Stimulated activated effector memory CD8-positive, alpha-beta T cell treated with anti-CD3 and anti-CD28 coated beads, Interleukin-12 subunit alpha, Interleukin-12 subunit beta, amount 100 ng/mL, for 72 hours (primary cell): ENCODE measurements around the gene HDAC4.

ENCODE experiments used
- ATAC-seq: fragments of 150-1000 bp; cut with Tn5 transposase; 2 replicates; pipeline ENCODE4 v1.10.0; 2021
- DNase-seq, 2 donors: peaks; one replicate each; pipeline ENCODE4 v3.0.0; 2021 to 2022; ENCODE audit warnings: low spot score in 2 of 2
- H3K27ac Mint-ChIP-seq: one replicate; pipeline ENCODE4 v1.8.0; 2022; ENCODE audit warnings: mild to moderate bottlenecking, mixed read lengths
- H3K36me3 Mint-ChIP-seq: one replicate; pipeline ENCODE4 v1.8.0; 2022; ENCODE audit warnings: mild to moderate bottlenecking, mixed read lengths
- H3K4me1 Mint-ChIP-seq: one replicate; pipeline ENCODE4 v1.8.0; 2022; ENCODE audit warnings: mixed read lengths
- H3K4me3 Mint-ChIP-seq: one replicate; pipeline ENCODE4 v1.8.0; 2022; ENCODE audit warnings: mild to moderate bottlenecking, mixed read lengths
- H3K9me3 Mint-ChIP-seq: one replicate; pipeline ENCODE4 v1.8.0; 2022; ENCODE audit warnings: mixed read lengths

HDAC4 gene

DNA sequence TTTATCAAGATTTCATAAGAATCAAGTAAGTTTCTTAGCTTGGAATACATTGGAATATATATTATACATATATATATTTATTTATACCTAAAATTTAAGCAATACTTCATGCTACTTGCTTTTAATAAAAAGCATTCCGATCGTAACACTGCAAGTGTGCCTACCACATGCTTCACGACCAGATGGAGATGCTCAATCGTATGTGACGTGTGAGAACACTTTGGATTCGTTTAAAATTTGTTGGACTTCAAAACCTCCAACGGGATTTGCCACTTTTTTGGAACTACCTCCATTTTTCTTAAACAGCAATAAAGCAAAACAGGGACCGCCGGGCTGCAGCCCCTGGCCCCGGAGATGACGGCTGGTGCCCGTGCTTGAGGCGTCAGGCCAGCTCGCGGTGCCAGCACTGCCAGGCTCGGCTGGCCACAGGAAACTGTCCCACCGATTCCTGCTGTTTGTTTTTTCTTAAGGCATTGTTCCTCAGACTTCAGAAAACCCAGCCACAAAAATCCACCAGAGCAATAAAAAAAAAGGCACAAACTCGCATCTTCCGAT lies 348.9 kb downstream of the HDAC4 start:
- no peak for DNase-seq
- no peak overlapping the region for H3K27ac Mint-ChIP-seq
- no peaks in the 10 kb centered on the region for H3K9me3 Mint-ChIP-seq
- H3K4me1 Mint-ChIP-seq = peaks cover 6% of the 10 kb centered on the region
- ATAC-seq = no peak
- no peak overlapping the region for H3K4me3 Mint-ChIP-seq
- peaks cover 36% of the 10 kb centered on the region for H3K36me3 Mint-ChIP-seq

GRCh38 chr2:239050252-239050649 lies 350.6 kb downstream of the HDAC4 start:
- H3K4me1 Mint-ChIP-seq = no peaks in the 10 kb centered on the region
- no peak overlapping the region for H3K27ac Mint-ChIP-seq
- no peak for ATAC-seq
- no peaks in the 10 kb centered on the region for H3K9me3 Mint-ChIP-seq
- no peak for DNase-seq
- no peak overlapping the region for H3K4me3 Mint-ChIP-seq
- peaks cover 34% of the 10 kb centered on the region for H3K36me3 Mint-ChIP-seq

DNA sequence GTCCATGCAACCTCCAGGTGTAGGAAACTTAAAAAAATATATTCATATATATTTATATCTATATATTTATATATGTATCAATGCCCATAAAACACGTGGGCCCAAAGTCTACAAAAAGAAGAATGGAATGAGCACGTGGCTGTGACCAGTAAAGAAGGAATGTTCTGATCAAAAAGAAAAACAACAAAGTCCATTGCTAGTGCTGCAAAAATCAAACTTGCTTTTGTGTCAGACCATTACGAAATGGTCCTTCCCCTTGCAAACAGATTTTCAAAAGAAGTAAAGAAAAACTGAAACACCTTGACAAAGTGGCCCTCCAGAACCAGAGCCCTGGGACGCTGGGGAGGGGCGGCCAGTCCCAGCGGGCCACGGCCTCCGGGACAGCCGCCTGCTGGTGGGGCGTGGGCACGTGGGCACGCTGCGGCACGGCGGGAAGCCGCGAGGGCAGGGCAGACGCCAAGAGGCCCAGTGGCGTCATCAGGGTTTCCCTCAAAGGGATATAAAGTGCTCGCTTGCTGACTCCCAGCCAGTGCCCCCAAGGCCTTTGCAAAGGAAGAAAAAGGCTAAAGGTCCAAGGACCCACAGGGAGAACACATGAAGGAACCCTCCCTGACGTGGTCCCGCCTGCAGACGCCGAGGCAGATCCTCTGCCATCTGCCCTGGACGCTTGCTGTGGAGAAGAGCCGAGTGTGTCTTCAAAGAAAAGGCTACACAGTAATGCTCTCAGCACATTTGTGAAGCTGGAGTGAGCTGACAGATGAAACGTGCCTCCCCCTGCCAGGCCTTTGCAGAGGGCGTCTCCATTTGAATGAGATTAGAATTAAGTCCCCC lies 351.2 kb downstream of the HDAC4 start:
- no peaks in the 10 kb centered on the region for H3K4me1 Mint-ChIP-seq
- no peak overlapping the region for H3K27ac Mint-ChIP-seq
- H3K4me3 Mint-ChIP-seq = no peak overlapping the region
- no peak for ATAC-seq
- H3K9me3 Mint-ChIP-seq = no peaks in the 10 kb centered on the region
- DNase-seq = no peak
- H3K36me3 Mint-ChIP-seq = peaks cover 28% of the 10 kb centered on the region

DNA sequence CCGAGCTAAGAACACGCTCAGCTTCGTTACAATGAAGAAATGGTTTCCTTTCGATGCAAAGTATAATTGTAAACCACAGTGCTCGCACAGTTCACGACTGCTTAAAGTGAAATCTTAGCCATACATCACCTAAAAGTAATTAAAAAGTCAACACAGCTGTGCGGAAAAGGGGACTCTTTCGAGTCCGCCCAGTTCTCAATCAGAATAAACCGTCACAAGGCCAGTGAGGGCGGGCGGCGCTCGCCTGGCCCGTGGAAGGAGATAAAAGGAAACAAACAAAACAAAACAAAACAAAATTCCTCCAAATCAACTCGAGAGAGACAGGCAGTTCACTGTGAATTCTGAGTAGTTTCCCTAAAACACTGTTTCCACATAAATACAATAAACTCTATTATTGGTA lies 352.1 kb downstream of the HDAC4 start:
- DNase-seq (no peak), ATAC-seq (no peak)
- no peaks in the 10 kb centered on the region for H3K9me3 Mint-ChIP-seq
- H3K27ac Mint-ChIP-seq = no peak overlapping the region
- H3K36me3 Mint-ChIP-seq = peaks cover 19% of the 10 kb centered on the region
- H3K4me1 Mint-ChIP-seq = no peaks in the 10 kb centered on the region
- H3K4me3 Mint-ChIP-seq = no peak overlapping the region

- H3K4me3 Mint-ChIP-seq = no peak overlapping the region
- H3K27ac Mint-ChIP-seq = no peak overlapping the region
- ATAC-seq (no peak), DNase-seq (no peak)
- H3K9me3 Mint-ChIP-seq = no peaks in the 10 kb centered on the region
- no peaks in the 10 kb centered on the region for H3K4me1 Mint-ChIP-seq
- peaks cover 10% of the 10 kb centered on the region for H3K36me3 Mint-ChIP-seq
Observed at GRCh38 chr2:239047861-239048260, 353.0 kb downstream of the HDAC4 start.

DNA sequence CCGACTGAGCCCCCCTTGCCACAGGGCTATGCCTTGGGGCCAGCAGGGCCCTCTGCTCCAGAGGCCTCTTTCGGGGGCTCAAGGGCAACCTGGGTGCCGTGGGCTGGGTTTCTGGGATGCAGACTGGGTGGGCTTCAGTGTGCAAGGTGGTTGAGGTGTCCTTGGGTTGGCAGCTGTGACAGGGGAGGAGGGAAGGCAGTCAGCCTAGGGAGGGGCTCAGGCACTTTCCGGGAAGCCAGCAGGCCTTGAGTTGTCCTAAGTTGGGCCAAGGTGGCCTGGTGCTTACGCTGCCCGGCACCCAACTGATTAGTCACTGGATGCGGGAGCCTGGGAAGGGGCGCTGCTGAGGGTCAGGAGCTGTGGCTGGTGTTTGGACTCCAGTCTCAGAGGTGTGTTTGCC lies 353.4 kb downstream of the HDAC4 start:
- peaks cover 6% of the 10 kb centered on the region for H3K36me3 Mint-ChIP-seq
- H3K27ac Mint-ChIP-seq = no peak overlapping the region
- no peaks in the 10 kb centered on the region for H3K4me1 Mint-ChIP-seq
- no peak for DNase-seq
- no peak overlapping the region for H3K4me3 Mint-ChIP-seq
- ATAC-seq = peak; percentile 28
- H3K9me3 Mint-ChIP-seq = no peaks in the 10 kb centered on the region

- no peak overlapping the region for H3K4me3 Mint-ChIP-seq
- no peaks in the 10 kb centered on the region for H3K36me3 Mint-ChIP-seq
- H3K9me3 Mint-ChIP-seq = no peaks in the 10 kb centered on the region
- ATAC-seq = no peak
- no peak overlapping the region for H3K27ac Mint-ChIP-seq
- no peak for DNase-seq
- no peaks in the 10 kb centered on the region for H3K4me1 Mint-ChIP-seq
Observed at GRCh38 chr2:239046822-239047221, 354.0 kb downstream of the HDAC4 start.

DNA sequence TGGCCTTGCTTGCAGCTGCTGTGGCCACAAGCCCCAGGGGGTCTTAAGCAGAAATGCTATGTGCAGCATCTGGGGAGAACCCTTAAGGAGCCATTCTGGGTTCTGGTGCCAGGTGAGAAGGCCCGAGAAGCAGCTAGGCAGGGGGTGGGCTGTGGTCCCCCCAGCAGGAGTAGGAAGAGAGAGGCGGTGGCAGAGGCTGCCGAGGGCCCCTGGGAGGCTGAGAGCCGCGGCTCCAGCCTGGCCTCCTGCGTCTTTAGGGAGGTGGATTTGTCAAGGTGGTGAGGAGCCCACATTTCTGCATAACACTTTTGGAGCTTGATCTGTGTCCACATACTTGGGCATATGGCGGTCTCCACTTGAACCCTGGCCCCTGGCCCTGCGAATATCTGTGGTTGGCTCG lies 356.5 kb downstream of the HDAC4 start:
- no peaks in the 10 kb centered on the region for H3K9me3 Mint-ChIP-seq
- H3K36me3 Mint-ChIP-seq = no peaks in the 10 kb centered on the region
- H3K27ac Mint-ChIP-seq = peak overlapping the region; percentile 43
- H3K4me3 Mint-ChIP-seq = no peak overlapping the region
- H3K4me1 Mint-ChIP-seq = no peaks in the 10 kb centered on the region
- DNase-seq (no peak), ATAC-seq (no peak)

DNA sequence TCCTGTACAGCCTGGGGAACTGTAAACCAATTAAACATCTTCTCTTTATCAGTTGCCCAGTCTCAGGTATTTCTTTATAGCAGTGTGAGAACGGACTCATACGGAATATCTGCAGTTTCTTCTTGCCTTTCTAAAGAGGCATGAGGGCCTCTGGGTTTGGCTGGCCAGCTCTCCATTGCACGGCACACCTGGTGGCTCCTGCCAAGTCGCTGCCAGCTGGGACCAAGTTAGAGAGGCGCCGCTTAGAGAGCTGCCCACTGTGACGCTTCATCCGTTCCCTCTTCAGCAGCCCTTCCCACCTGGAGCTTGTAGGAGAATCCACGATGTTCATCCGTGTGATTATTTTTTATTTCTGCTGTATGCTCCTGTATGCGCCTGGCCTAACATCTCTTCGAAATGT lies 357.5 kb downstream of the HDAC4 start:
- Mint-ChIP-seq H3K4me3 (no peak overlapping the region), H3K27ac (peak overlapping the region; percentile 43), H3K9me3 (no peaks in the 10 kb centered on the region), H3K4me1 (no peaks in the 10 kb centered on the region), H3K36me3 (no peaks in the 10 kb centered on the region)
- DNase-seq (no peak), ATAC-seq (no peak)

GRCh38 chr2:239042551-239043320 lies 358.1 kb downstream of the HDAC4 start:
- no peaks in the 10 kb centered on the region for H3K4me1 Mint-ChIP-seq
- H3K36me3 Mint-ChIP-seq = no peaks in the 10 kb centered on the region
- no peak overlapping the region for H3K4me3 Mint-ChIP-seq
- H3K9me3 Mint-ChIP-seq = no peaks in the 10 kb centered on the region
- peak overlapping the region; percentile 43 for H3K27ac Mint-ChIP-seq
- DNase-seq = no peak
- ATAC-seq = no peak

DNA sequence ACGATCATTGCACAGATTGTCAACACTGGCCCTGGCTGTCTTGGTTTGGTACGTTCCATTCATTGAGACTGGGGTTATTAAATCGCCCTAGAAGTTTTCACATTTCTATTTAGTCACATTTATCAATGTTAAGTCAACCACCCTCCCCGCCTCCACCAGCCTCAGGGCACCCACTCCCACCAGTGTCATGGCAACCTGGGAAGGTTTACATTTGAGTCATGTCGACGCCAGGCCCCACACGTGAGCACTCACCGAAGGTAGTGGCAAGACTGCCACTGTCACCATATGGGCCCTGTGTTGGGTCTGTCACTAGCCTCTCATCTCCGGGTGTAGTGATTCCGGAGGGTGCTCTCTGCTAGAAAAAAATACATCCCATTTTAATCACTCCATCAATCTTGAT lies 358.8 kb downstream of the HDAC4 start:
- no peaks in the 10 kb centered on the region for H3K9me3 Mint-ChIP-seq
- H3K4me1 Mint-ChIP-seq = no peaks in the 10 kb centered on the region
- no peak overlapping the region for H3K4me3 Mint-ChIP-seq
- peak overlapping the region; percentile 0 for H3K27ac Mint-ChIP-seq
- DNase-seq (no peak), ATAC-seq (no peak)
- H3K36me3 Mint-ChIP-seq = no peaks in the 10 kb centered on the region

DNA sequence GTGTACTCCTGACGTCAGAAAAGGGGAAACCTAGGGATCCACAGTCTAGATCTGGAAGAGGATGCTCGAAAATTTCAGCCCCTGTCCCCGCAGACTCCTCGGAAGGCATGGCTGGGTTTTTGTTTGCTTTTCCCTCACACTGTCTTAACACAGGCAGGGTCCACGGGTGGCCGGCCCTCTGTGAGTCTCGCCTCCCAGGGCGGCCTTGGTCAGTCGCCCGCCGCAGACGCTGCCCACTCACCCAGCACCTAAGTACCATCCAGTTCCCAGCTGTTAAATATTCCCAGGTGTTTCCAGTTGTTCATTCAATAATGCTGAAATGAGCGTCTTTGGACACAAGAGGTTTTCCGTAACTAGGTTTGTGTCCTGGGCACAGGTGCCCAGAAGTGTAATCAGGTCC lies 359.8 kb downstream of the HDAC4 start:
- no peak for ATAC-seq
- no peak overlapping the region for H3K4me3 Mint-ChIP-seq
- H3K4me1 Mint-ChIP-seq = no peaks in the 10 kb centered on the region
- H3K9me3 Mint-ChIP-seq = no peaks in the 10 kb centered on the region
- no peak overlapping the region for H3K27ac Mint-ChIP-seq
- no peak for DNase-seq
- H3K36me3 Mint-ChIP-seq = no peaks in the 10 kb centered on the region

- DNase-seq = no peak
- H3K4me3 Mint-ChIP-seq = no peak overlapping the region
- ATAC-seq = no peak
- H3K27ac Mint-ChIP-seq = no peak overlapping the region
- H3K36me3 Mint-ChIP-seq = no peaks in the 10 kb centered on the region
- no peaks in the 10 kb centered on the region for H3K4me1 Mint-ChIP-seq
- H3K9me3 Mint-ChIP-seq = no peaks in the 10 kb centered on the region
Observed at GRCh38 chr2:239040152-239040761, 360.6 kb downstream of the HDAC4 start.

- H3K9me3 Mint-ChIP-seq = no peaks in the 10 kb centered on the region
- no peak for ATAC-seq
- DNase-seq = no peak
- H3K4me3 Mint-ChIP-seq = no peak overlapping the region
- H3K27ac Mint-ChIP-seq = peak overlapping the region; percentile 56
- H3K4me1 Mint-ChIP-seq = no peaks in the 10 kb centered on the region
- H3K36me3 Mint-ChIP-seq = no peaks in the 10 kb centered on the region
Observed at GRCh38 chr2:239039479-239039861, 361.4 kb downstream of the HDAC4 start.

DNA sequence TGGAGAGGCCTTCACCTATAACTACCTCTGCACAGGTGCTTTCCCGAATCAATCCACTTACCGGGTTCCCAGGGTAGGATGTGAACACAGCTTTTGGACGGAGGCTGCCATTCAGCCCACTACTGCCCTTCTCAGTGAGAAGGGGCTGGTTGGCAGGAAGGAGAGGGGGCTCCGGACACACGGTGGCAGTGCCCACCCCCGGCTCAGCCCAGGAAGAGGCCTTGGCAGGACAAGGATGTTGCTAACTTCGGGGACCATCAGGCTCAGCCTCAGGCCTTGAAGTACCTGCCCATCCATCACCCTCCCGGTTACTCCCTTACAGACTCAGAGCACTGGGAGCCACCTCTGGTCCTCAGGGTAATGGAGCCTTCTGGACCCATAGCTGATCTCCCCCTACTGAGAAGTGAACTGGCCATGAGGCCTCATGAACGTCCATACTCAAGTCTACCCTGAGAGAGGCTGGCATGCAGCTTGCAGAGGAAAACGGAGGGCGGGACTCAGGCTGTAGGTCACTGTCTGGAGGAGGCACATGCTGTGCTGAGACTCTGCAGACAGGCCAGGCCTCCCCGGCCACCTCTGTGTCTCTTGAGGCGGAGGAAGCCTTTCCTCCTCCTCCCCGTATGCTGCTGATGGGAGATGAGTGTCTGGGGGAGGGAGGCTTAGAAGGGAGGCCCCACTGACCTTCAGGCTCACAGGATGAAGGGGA lies 361.9 kb downstream of the HDAC4 start:
- Mint-ChIP-seq H3K4me3 (no peak overlapping the region), H3K27ac (peak overlapping the region; percentile 56), H3K4me1 (no peaks in the 10 kb centered on the region), H3K9me3 (no peaks in the 10 kb centered on the region), H3K36me3 (no peaks in the 10 kb centered on the region)
- DNase-seq = no peak
- ATAC-seq = no peak
